Lung (tissue), 12 donors: ENCODE results near the gene ATP9A. TPM values are rescaled to one million over a fixed set of nuclear protein-coding genes. Genes with fewer than 3 reads are reported as not detected.
A peak's percentile ranks its signal among the peaks of the same experiment; 100 is the strongest.

Experiments
- ATAC-seq: fragments of 200-7000 bp; cut with Tn5 transposase; one replicate; pipeline ENCODE4 v1.9.1; 2020; ENCODE audit warnings: moderate number of reproducible peaks; ENCODE audit not compliant: insufficient read depth, low FRiP score
- DNase-seq, 3 donors: peaks; one replicate each; pipeline ENCODE4 v3.0.0-alpha.2; 2013 to 2017
- H3K27ac ChIP-seq, 2 donors: one replicate each; pipeline ENCODE4 v1.5.1; 2013; ENCODE audit warnings: mild to moderate bottlenecking in 2 of 2, moderate library complexity in 2 of 2, control low read depth in 1 of 2, inconsistent platforms in 1 of 2, low read depth in 1 of 2, low read length in 1 of 2
- H3K27me3 ChIP-seq, 3 donors: one replicate each; pipeline ENCODE4 v1.5.1; 2013; ENCODE audit warnings: low read length in 2 of 3; ENCODE audit not compliant: control insufficient read depth in 3 of 3, insufficient read depth in 3 of 3
- H3K36me3 ChIP-seq, 4 donors: one replicate each; pipeline ENCODE4 v1.5.1; 2013; ENCODE audit warnings: low read length in 4 of 4, mild to moderate bottlenecking in 1 of 4, moderate library complexity in 1 of 4; ENCODE audit not compliant: control insufficient read depth in 4 of 4, insufficient read depth in 4 of 4
- H3K4me1 ChIP-seq, 5 donors: one replicate each; pipeline ENCODE4 v1.5.1; 2013; ENCODE audit warnings: low read length in 5 of 5, mild to moderate bottlenecking in 2 of 5, moderate library complexity in 1 of 5; ENCODE audit not compliant: control insufficient read depth in 5 of 5, insufficient read depth in 5 of 5
- H3K4me3 ChIP-seq: one replicate; pipeline ENCODE4 v1.5.1; 2013; ENCODE audit warnings: mild to moderate bottlenecking, control low read depth, moderate library complexity
- H3K9ac ChIP-seq, 2 donors: one replicate each; pipeline ENCODE4 v1.5.1; 2013; ENCODE audit warnings: low read length in 2 of 2, control low read depth in 1 of 2; ENCODE audit not compliant: insufficient read depth in 1 of 2
- H3K9me3 ChIP-seq, 4 donors: one replicate each; pipeline ENCODE4 v1.5.1; 2013; ENCODE audit warnings: low read length in 3 of 4, mild to moderate bottlenecking in 1 of 4, moderate library complexity in 1 of 4; ENCODE audit not compliant: control insufficient read depth in 4 of 4, insufficient read depth in 3 of 4
- CTCF ChIP-seq: IDR thresholded peaks from 2 replicates; pipeline ENCODE4 v1.5.1; 2012; ENCODE audit warnings: mild to moderate bottlenecking; ENCODE audit errors: control extremely low read depth, extremely low read depth
- WGBS, 2 donors: extraction: QIAGEN DNeasy Blood & Tissue Kit; methylation state at CpG; one replicate each; pipeline ENCODE4 v1.1.7; 2013; 5-methylcytosine and 5-hydroxymethylcytosine counted together
- polyA plus RNA-seq, 2 donors: library from polyadenylated mRNA; stranded (reverse); fragments of 200-250 nt; gene quantifications; one replicate each; pipeline ENCODE4 v1.2.1, GENCODE V29; 2013
- total RNA-seq, 2 donors: library from RNA; depleted of rRNA in 1 of 2; stranded (reverse); fragments of >200 nt in 1 of 2; gene quantifications; one replicate each; pipeline ENCODE4 v1.2.1, GENCODE V29; 2014 to 2021
- donor health status: control.
- donor health status: control.
- donor health status: Bipolar disorder and iron deficiency.
- donor health status: healthy.
- donor health status: DM: yes; HTN: yes; CAD: no.

Gene ATP9A
- total and polyA plus RNA-seq, 4 donors, result 3.3 to 43.6 (median 14.9) TPM

- Histone ChIP-seq H3K27ac (no peak overlapping the region), H3K9me3 (no peaks in the 10 kb centered on the region), H3K9ac (no peak overlapping the region), H3K4me3 (no peak overlapping the region), H3K4me1 (peaks cover 0 to 12% (median 5%) of the 10 kb centered on the region in 5 donors), H3K27me3 (no peaks in the 10 kb centered on the region), H3K36me3 (no peaks in the 10 kb centered on the region)
- no peak for DNase-seq
- no peak for ATAC-seq
- WGBS, 2 donors, result 62 to 65% methylated on average over 13 of the region's 13 CpGs
- TF ChIP-seq CTCF, result no peak
These were observed 33.1 kb downstream of the ATP9A start for GRCh38 chr20:51734876-51735720.

DNA sequence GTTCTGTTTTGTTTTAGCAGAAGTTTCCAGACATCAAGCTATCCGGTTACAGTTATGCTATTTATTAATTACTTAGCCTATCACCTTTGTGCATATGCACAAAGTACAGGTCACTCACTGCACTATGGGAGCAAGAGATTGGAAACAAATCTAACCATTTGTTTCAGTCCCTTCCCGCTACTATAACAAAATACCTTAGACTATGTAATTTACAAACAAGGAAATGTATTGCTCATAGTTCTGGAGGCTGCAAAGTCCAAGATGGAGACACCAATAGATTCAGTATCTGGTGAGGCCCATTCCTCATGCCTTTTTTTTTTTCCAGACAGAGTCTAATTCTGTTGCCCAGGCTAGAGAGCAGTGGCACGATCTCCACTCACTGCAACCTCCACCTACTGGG lies 35.1 kb downstream of the ATP9A start:
- Histone ChIP-seq H3K27ac (no peak overlapping the region), H3K9me3 (no peaks in the 10 kb centered on the region), H3K9ac (no peak overlapping the region), H3K36me3 (peaks cover 0 to 2% (median 0%) of the 10 kb centered on the region in 4 donors), H3K4me3 (no peak overlapping the region), H3K27me3 (no peaks in the 10 kb centered on the region), H3K4me1 (peaks cover 0 to 12% (median 5%) of the 10 kb centered on the region in 5 donors)
- DNase-seq (no peak), ATAC-seq (no peak)
- WGBS, 2 donors, result 92 to 96% methylated on average over 3 of the region's 3 CpGs
- TF ChIP-seq CTCF, result no peak

DNA sequence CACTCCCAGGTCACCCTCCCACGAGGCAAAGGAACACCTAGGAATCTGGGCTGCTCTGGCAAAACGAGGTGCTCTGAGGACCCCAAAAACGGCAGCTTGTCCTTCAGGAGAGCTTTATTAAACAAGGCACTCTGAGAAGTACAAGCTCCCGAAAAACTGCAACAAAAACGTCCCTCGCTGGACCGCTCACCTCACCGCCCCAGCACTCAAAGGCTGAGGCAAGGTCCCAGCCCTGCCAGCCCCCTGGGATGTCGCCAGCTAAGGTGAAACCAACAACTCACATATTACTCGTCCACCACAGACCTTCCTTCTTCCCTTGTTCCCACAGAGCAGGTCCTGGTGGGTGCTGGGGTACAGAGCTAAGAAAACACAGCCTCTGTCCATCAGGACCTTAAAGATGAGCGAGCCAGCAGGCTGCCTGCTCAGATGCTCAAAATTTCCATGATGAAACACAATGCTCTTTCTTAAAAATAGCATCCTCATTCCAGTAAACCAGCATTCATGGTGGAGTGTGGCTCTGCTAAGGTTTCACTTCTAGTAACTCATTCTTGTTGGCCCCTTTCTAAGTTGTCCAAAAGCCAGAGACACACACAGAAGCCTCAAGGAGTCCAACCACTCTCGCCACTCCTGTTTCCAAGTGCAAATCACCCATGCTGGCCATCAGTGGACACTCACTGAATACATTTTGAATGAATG lies 35.9 kb downstream of the ATP9A start:
- 67 to 69% methylated on average over 12 of the region's 12 CpGs for WGBS, 2 donors
- H3K36me3 ChIP-seq, result peaks cover 0 to 2% (median 0%) of the 10 kb centered on the region in 4 donors
- TF ChIP-seq CTCF, result no peak
- DNase-seq, result peak; percentile 37 to 82 (median 77)
- no peak overlapping the region for H3K4me3 ChIP-seq
- no peaks in the 10 kb centered on the region for H3K9me3 ChIP-seq
- H3K27me3 ChIP-seq, result no peaks in the 10 kb centered on the region
- no peak overlapping the region for H3K9ac ChIP-seq
- no peak for ATAC-seq
- H3K27ac ChIP-seq, result peak overlapping the region in 1 of 2 donors; percentile 49
- peaks cover 0 to 12% (median 5%) of the 10 kb centered on the region in 5 donors for H3K4me1 ChIP-seq
